ENCODE results near the gene RPL32.

The RPL32 gene

GRCh38 chr3:12822725-12823373, 18.5 kb downstream of the RPL32 start:
- Histone ChIP-seq H3K4me3 (ENCODE audit: low read depth in 1 of 5, low read length in 5 of 5) (no peak overlapping the region), H3K9me3 (ENCODE audit: control insufficient read depth in 5 of 5, low read length in 5 of 5) (no peaks in the 10 kb centered on the region), H3K9ac (ENCODE audit: low read length in 5 of 5) (no peak overlapping the region), H3K27me3 (ENCODE audit: control insufficient read depth in 5 of 5, insufficient read depth in 4 of 5, low read length in 5 of 5) (no peaks in the 10 kb centered on the region), H3K27ac (ENCODE audit: low read depth, low read length) (no peak overlapping the region), H3K36me3 (ENCODE audit: control insufficient read depth in 5 of 5, insufficient read depth in 5 of 5, low read length in 5 of 5) (peaks cover 0 to 13% (median 4%) of the 10 kb centered on the region in 5 donors), H3K4me1 (ENCODE audit: control insufficient read depth in 5 of 5, insufficient read depth in 5 of 5, low read length in 5 of 5) (no peaks in the 10 kb centered on the region)

GRCh38 chr3:12818773-12819172, 22.6 kb downstream of the RPL32 start:
- Histone ChIP-seq H3K4me3 (ENCODE audit: low read depth in 1 of 5, low read length in 5 of 5) (no peak overlapping the region), H3K36me3 (ENCODE audit: control insufficient read depth in 5 of 5, insufficient read depth in 5 of 5, low read length in 5 of 5) (peaks cover 0 to 33% (median 21%) of the 10 kb centered on the region in 5 donors), H3K4me1 (ENCODE audit: control insufficient read depth in 5 of 5, insufficient read depth in 5 of 5, low read length in 5 of 5) (no peaks in the 10 kb centered on the region), H3K9ac (ENCODE audit: low read length in 5 of 5) (no peak overlapping the region), H3K27ac (ENCODE audit: low read depth, low read length) (no peak overlapping the region), H3K27me3 (ENCODE audit: control insufficient read depth in 5 of 5, insufficient read depth in 4 of 5, low read length in 5 of 5) (no peaks in the 10 kb centered on the region), H3K9me3 (ENCODE audit: control insufficient read depth in 5 of 5, low read length in 5 of 5) (no peaks in the 10 kb centered on the region)

DNA sequence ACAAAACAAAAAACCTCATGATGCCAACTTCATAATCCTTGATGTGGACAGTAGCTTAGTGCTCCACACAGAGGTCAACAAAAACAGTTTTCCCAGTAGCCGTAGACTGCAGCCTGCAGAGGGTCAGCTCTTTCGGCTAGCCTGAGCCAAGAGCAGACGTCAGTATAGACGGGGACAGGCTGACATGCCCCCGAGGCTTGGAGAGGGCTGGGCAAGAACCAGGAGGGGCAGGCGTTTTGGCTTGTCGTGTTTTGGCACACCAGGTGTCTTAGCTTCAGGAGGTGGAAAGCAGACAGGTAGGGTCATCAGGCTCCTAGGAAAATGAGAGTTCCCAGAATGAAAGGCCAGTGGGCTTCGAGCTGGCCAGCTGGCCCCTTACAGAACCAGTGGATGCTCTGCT, 23.1 kb downstream of the RPL32 start:
- Histone ChIP-seq H3K36me3 (ENCODE audit: control insufficient read depth in 5 of 5, insufficient read depth in 5 of 5, low read length in 5 of 5) (peaks cover 0 to 33% (median 21%) of the 10 kb centered on the region in 5 donors), H3K9ac (ENCODE audit: low read length in 5 of 5) (no peak overlapping the region), H3K9me3 (ENCODE audit: control insufficient read depth in 5 of 5, low read length in 5 of 5) (no peaks in the 10 kb centered on the region), H3K27me3 (ENCODE audit: control insufficient read depth in 5 of 5, insufficient read depth in 4 of 5, low read length in 5 of 5) (no peaks in the 10 kb centered on the region), H3K4me3 (ENCODE audit: low read depth in 1 of 5, low read length in 5 of 5) (no peak overlapping the region), H3K4me1 (ENCODE audit: control insufficient read depth in 5 of 5, insufficient read depth in 5 of 5, low read length in 5 of 5) (no peaks in the 10 kb centered on the region), H3K27ac (ENCODE audit: low read depth, low read length) (no peak overlapping the region)

DNA sequence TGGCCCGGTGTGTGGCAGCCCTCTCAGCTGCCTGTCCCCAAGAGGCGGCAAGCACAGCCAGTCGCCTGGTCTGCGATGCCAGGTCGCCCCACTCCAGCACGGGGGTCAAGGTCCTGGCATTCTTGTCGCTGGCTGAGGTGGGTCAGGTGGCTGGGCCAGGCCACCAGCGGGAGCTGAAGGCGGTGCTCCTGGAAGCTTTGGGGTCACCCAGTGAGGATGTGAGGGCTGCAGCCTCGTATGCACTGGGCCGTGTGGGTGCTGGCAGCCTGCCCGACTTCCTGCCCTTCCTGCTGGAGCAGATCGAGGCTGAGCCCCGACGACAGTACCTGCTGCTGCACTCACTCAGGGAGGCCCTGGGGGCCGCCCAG, 24.0 kb downstream of the RPL32 start:
- Histone ChIP-seq H3K36me3 (ENCODE audit: control insufficient read depth in 5 of 5, insufficient read depth in 5 of 5, low read length in 5 of 5) (peaks cover 0 to 33% (median 21%) of the 10 kb centered on the region in 5 donors), H3K9ac (ENCODE audit: low read length in 5 of 5) (no peak overlapping the region), H3K4me3 (ENCODE audit: low read depth in 1 of 5, low read length in 5 of 5) (no peak overlapping the region)

DNA sequence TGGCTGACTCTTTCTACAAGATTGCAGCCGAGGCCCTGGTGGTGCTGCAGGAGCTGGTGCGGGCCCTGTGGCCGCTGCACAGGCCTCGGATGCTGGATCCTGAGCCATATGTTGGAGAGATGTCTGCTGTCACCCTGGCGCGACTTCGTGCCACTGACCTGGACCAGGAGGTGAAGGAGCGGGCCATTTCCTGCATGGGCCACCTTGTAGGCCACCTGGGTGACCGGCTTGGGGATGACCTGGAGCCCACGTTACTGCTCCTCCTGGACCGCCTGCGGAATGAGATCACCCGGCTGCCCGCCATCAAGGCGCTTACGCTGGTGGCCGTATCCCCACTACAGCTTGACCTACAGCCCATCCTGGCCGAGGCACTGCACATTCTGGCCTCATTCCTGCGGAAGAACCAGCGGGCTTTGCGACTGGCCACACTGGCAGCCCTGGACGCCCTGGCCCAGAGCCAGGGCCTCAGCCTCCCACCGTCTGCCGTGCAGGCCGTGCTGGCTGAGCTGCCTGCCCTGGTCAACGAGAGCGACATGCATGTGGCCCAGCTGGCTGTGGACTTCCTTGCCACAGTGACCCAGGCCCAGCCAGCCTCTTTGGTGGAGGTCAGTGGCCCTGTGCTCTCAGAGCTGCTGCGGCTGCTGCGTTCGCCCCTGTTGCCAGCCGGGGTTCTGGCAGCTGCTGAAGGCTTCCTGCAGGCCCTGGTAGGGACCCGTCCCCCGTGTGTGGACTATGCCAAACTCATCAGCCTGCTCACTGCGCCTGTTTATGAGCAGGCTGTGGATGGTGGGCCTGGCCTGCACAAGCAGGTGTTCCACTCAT, 24.6 kb downstream of the RPL32 start:
- Histone ChIP-seq H3K4me1 (ENCODE audit: control insufficient read depth in 5 of 5, insufficient read depth in 5 of 5, low read length in 5 of 5) (no peaks in the 10 kb centered on the region), H3K27ac (ENCODE audit: low read depth, low read length) (no peak overlapping the region), H3K36me3 (ENCODE audit: control insufficient read depth in 5 of 5, insufficient read depth in 5 of 5, low read length in 5 of 5) (peaks cover 0 to 33% (median 21%) of the 10 kb centered on the region in 5 donors), H3K27me3 (ENCODE audit: control insufficient read depth in 5 of 5, insufficient read depth in 4 of 5, low read length in 5 of 5) (no peaks in the 10 kb centered on the region), H3K4me3 (ENCODE audit: low read depth in 1 of 5, low read length in 5 of 5) (no peak overlapping the region), H3K9ac (ENCODE audit: low read length in 5 of 5) (no peak overlapping the region), H3K9me3 (ENCODE audit: control insufficient read depth in 5 of 5, low read length in 5 of 5) (no peaks in the 10 kb centered on the region)

More for the DNA sequence above, 24.0 kb downstream of the RPL32 start:
- Histone ChIP-seq H3K4me1 (ENCODE audit: control insufficient read depth in 5 of 5, insufficient read depth in 5 of 5, low read length in 5 of 5) (no peaks in the 10 kb centered on the region), H3K27ac (ENCODE audit: low read depth, low read length) (no peak overlapping the region), H3K9me3 (ENCODE audit: control insufficient read depth in 5 of 5, low read length in 5 of 5) (no peaks in the 10 kb centered on the region), H3K27me3 (ENCODE audit: control insufficient read depth in 5 of 5, insufficient read depth in 4 of 5, low read length in 5 of 5) (no peaks in the 10 kb centered on the region)

DNA sequence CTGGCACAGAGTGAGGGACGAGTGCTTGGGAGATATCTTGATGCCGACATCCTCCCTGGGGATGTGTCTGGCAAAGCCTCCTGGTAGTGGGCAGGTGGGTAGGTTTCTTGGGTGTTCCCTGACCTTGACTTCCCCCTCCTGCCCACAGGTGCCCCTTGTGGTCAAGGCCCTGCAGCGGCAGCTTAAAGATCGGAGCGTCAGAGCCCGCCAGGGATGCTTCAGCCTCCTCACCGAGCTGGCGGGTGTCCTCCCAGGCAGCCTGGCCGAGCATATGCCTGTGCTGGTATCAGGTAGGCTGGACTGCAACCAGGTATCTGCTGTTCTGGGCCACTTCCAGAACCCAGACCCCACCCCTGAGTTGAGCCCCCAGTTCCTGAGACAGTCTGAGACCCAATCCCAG, 25.6 kb downstream of the RPL32 start:
- H3K36me3 ChIP-seq (ENCODE audit: control insufficient read depth in 5 of 5, insufficient read depth in 5 of 5, low read length in 5 of 5), result peaks cover 0 to 33% (median 21%) of the 10 kb centered on the region in 5 donors
- no peaks in the 10 kb centered on the region for H3K27me3 ChIP-seq (ENCODE audit: control insufficient read depth in 5 of 5, insufficient read depth in 4 of 5, low read length in 5 of 5)
- H3K4me3 ChIP-seq (ENCODE audit: low read depth in 1 of 5, low read length in 5 of 5), result no peak overlapping the region
- H3K4me1 ChIP-seq (ENCODE audit: control insufficient read depth in 5 of 5, insufficient read depth in 5 of 5, low read length in 5 of 5), result peaks cover 0 to 4% (median 3%) of the 10 kb centered on the region in 5 donors
- no peak overlapping the region for H3K9ac ChIP-seq (ENCODE audit: low read length in 5 of 5)
- H3K27ac ChIP-seq (ENCODE audit: low read depth, low read length), result no peak overlapping the region
- H3K9me3 ChIP-seq (ENCODE audit: control insufficient read depth in 5 of 5, low read length in 5 of 5), result no peaks in the 10 kb centered on the region

- Histone ChIP-seq H3K27me3 (ENCODE audit: control insufficient read depth in 5 of 5, insufficient read depth in 4 of 5, low read length in 5 of 5) (no peaks in the 10 kb centered on the region), H3K4me3 (ENCODE audit: low read depth in 1 of 5, low read length in 5 of 5) (no peak overlapping the region), H3K4me1 (ENCODE audit: control insufficient read depth in 5 of 5, insufficient read depth in 5 of 5, low read length in 5 of 5) (peaks cover 0 to 8% (median 7%) of the 10 kb centered on the region in 5 donors), H3K36me3 (ENCODE audit: control insufficient read depth in 5 of 5, insufficient read depth in 5 of 5, low read length in 5 of 5) (peaks cover 0 to 33% (median 21%) of the 10 kb centered on the region in 5 donors), H3K9ac (ENCODE audit: low read length in 5 of 5) (no peak overlapping the region), H3K9me3 (ENCODE audit: control insufficient read depth in 5 of 5, low read length in 5 of 5) (no peaks in the 10 kb centered on the region), H3K27ac (ENCODE audit: low read depth, low read length) (no peak overlapping the region)
These were observed 26.3 kb downstream of the RPL32 start for GRCh38 chr3:12815078-12815477.

- Histone ChIP-seq H3K9ac (ENCODE audit: low read length in 5 of 5) (no peak overlapping the region), H3K27ac (ENCODE audit: low read depth, low read length) (no peak overlapping the region), H3K27me3 (ENCODE audit: control insufficient read depth in 5 of 5, insufficient read depth in 4 of 5, low read length in 5 of 5) (no peaks in the 10 kb centered on the region), H3K9me3 (ENCODE audit: control insufficient read depth in 5 of 5, low read length in 5 of 5) (no peaks in the 10 kb centered on the region), H3K4me1 (ENCODE audit: control insufficient read depth in 5 of 5, insufficient read depth in 5 of 5, low read length in 5 of 5) (peaks cover 0 to 15% (median 13%) of the 10 kb centered on the region in 5 donors), H3K4me3 (ENCODE audit: low read depth in 1 of 5, low read length in 5 of 5) (no peak overlapping the region), H3K36me3 (ENCODE audit: control insufficient read depth in 5 of 5, insufficient read depth in 5 of 5, low read length in 5 of 5) (peaks cover 0 to 33% (median 21%) of the 10 kb centered on the region in 5 donors)
These were observed 27.4 kb downstream of the RPL32 start for GRCh38 chr3:12813967-12814366.

GRCh38 chr3:12812812-12813211, 28.6 kb downstream of the RPL32 start:
- no peak overlapping the region for H3K4me3 ChIP-seq (ENCODE audit: low read depth in 1 of 5, low read length in 5 of 5)
- H3K9ac ChIP-seq (ENCODE audit: low read length in 5 of 5), result no peak overlapping the region
- no peaks in the 10 kb centered on the region for H3K27me3 ChIP-seq (ENCODE audit: control insufficient read depth in 5 of 5, insufficient read depth in 4 of 5, low read length in 5 of 5)
- H3K4me1 ChIP-seq (ENCODE audit: control insufficient read depth in 5 of 5, insufficient read depth in 5 of 5, low read length in 5 of 5), result peaks cover 0 to 15% (median 13%) of the 10 kb centered on the region in 5 donors
- H3K9me3 ChIP-seq (ENCODE audit: control insufficient read depth in 5 of 5, low read length in 5 of 5), result no peaks in the 10 kb centered on the region
- no peak overlapping the region for H3K27ac ChIP-seq (ENCODE audit: low read depth, low read length)
- peaks cover 0 to 32% (median 21%) of the 10 kb centered on the region in 5 donors for H3K36me3 ChIP-seq (ENCODE audit: control insufficient read depth in 5 of 5, insufficient read depth in 5 of 5, low read length in 5 of 5)

DNA sequence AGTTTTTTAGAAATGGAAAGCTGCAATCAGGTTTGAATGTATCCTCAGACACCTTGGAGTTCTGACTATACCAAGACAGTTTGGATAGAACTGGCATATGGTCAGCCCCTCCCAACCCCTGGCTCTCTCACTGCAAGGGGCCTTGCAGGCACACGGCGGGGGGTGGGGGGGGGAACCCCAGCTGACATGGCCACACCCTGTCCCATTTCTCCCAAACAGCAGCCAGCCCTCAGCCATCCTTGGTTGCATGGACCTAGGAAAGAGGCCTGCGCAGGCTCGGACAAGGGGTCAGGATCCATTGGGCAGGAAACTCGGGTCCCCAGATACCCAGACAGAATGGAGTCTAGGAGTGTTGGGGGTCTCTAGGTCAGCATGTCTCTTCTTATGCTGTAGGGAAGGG, 30.4 kb downstream of the RPL32 start:
- peak overlapping the region in 2 of 5 donors; percentile 0 to 8 for H3K9ac ChIP-seq (ENCODE audit: low read length in 5 of 5)
- no peaks in the 10 kb centered on the region for H3K27me3 ChIP-seq (ENCODE audit: control insufficient read depth in 5 of 5, insufficient read depth in 4 of 5, low read length in 5 of 5)
- H3K4me1 ChIP-seq (ENCODE audit: control insufficient read depth in 5 of 5, insufficient read depth in 5 of 5, low read length in 5 of 5), result peaks cover 0 to 15% (median 13%) of the 10 kb centered on the region in 5 donors
- no peaks in the 10 kb centered on the region for H3K9me3 ChIP-seq (ENCODE audit: control insufficient read depth in 5 of 5, low read length in 5 of 5)
- peak overlapping the region in 1 of 5 donors; percentile 73 for H3K4me3 ChIP-seq (ENCODE audit: low read depth in 1 of 5, low read length in 5 of 5)
- peaks cover 0 to 13% (median 3%) of the 10 kb centered on the region in 5 donors for H3K36me3 ChIP-seq (ENCODE audit: control insufficient read depth in 5 of 5, insufficient read depth in 5 of 5, low read length in 5 of 5)
- H3K27ac ChIP-seq (ENCODE audit: low read depth, low read length), result peak overlapping the region; percentile 16

All from subcutaneous abdominal adipose tissue (tissue), 5 donors.